ENCODE results near the gene MAP3K8.
A peak's percentile ranks its signal among the peaks of the same experiment; 100 is the strongest.

The MAP3K8 gene

GRCh38 chr10:30433730-30434272, at the start of gene MAP3K8:
Gene MAP3K8, plus strand, starts transcription at chr10:30434184. Its CDS starts 4,755 bp downstream, at chr10:30438939.
- DNase-seq = peak in 55 of 56 donors; percentile 18 to 87 (median 71)

- DNase-seq = peak in 4 of 56 donors; percentile 5 to 23 (median 11)
Measured at GRCh38 chr10:30384701-30385201, 49.2 kb upstream of the MAP3K8 start.

DNA sequence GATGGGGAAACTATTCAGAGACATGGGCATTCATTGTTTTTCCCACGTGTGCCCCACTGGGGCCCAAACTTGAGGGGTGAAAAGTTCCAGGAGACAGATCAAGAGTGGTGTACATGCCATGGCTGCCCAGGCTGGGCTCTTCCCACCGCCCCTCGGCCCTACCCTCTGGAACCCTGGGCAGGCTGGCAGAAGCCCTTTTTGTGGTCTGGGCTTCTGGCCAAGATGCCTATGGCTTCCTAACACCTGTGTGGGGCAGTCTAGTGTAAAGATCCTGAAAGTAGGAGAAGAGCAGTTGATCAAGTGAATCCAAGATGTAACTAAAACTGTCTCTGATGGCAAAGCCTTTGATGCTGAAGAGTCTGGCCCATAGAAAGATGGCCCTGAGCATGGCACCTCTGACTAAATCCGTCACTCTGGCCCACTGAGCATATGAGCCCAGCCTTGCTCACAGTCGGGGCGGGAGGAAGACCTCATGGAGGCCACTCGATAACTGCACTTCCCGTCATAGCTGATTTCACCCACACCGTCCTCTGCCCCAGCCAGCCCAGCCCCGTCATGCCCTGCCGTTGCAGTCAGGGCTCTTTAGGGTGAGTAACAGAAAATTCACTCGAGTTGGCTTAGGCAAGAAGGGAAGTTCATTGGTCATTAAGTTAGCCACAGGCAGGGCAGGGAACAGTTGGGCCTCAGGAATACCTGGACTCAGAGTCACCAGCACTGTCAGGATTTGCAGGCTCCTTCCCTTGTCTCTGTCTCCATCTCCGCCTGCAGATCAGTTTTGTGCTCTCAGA, 47.0 kb upstream of the MAP3K8 start:
- DNase-seq = no peak

GRCh38 chr10:30387646-30388243, 46.2 kb upstream of the MAP3K8 start:
- no peak for DNase-seq

DNA sequence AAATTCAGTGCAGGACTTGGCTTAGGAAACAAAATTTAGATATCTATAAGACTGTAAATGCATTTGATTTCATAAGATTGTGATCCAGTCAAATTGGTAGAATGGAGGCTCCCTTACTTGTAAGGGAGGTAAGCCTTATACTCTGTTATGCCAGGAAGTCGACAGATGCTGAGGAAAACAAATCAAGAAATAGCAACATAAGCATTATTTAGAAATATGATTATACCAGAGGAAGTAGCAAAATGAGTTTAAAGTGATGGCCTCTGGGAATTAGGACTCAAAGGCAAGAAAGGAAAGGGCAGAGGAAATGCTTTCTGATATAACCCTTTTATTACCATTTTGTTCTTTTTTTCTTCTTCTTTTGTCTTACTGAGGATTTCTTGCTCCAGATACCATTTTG, 44.4 kb upstream of the MAP3K8 start:
- no peak for DNase-seq

- no peak for DNase-seq
Measured at GRCh38 chr10:30390207-30390606, 43.8 kb upstream of the MAP3K8 start.

DNA sequence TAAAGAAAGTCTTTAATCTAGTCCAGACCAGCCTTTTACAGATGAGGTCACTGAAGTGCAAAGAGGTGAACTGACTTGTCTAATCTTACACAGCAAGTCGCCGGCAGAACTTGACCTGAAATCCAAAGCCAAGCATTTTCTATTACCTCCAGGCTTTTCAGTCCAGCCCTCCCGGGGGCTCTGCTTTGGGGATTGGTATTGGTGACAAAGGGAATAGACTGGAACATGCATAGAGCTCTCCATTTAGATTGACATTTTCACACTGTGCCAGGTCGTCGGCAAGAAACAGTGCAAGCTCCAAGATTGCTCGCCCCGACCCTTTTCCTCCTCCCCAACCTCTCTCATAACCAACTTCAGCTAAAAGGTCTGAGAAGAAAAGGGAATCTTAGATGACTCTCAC, 42.7 kb upstream of the MAP3K8 start:
- no peak for DNase-seq

DNA sequence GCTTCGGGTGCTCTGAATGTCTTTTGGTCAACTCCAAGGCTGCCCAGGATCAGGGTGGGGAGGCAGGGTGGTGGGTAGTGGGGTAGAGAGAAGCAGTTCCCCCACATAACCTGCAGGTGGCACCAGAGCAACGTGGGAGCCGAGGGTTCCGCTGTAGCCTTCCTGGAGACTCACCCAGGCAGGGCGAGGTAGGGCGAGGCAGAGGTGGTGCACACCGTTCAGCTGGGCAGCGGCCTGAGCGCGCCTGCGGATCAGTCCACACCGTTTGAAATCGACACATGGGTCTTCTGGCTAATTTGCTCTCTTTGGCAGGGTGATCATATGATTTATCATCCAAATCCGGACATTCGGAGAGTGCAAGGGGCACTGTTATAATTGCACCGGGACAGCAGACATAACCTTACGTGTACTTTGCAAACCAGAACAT, 41.4 kb upstream of the MAP3K8 start:
- DNase-seq = peak in 46 of 56 donors; percentile 3 to 67 (median 26)

GRCh38 chr10:30396293-30396692, 37.7 kb upstream of the MAP3K8 start:
- DNase-seq = no peak

- no peak for DNase-seq
Measured at GRCh38 chr10:30396698-30397097, 37.3 kb upstream of the MAP3K8 start.

DNA sequence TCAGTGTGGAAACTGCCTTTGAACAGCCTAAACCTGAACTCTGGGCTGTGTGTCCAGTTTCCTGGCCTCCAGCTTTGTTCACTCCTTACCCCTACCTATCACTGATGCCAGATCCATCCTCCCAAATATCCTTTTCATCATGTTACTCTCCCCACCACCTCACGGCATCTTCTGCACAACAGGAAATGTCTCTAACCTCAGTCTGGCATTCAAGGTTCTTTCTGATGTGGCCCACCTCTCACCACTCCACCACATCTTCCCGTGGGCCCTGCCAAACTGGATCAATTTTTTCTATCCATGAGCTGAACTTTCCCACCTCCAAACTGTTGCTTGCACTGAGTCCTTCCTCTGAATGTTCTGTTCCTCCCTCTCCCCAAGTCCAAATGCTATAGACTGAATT, 35.8 kb upstream of the MAP3K8 start:
- DNase-seq = no peak

GRCh38 chr10:30398788-30399187, 35.2 kb upstream of the MAP3K8 start:
- DNase-seq = no peak

GRCh38 chr10:30403494-30403893, 30.5 kb upstream of the MAP3K8 start:
- DNase-seq = no peak

- DNase-seq = no peak
Measured at GRCh38 chr10:30404540-30404939, 29.4 kb upstream of the MAP3K8 start.

DNA sequence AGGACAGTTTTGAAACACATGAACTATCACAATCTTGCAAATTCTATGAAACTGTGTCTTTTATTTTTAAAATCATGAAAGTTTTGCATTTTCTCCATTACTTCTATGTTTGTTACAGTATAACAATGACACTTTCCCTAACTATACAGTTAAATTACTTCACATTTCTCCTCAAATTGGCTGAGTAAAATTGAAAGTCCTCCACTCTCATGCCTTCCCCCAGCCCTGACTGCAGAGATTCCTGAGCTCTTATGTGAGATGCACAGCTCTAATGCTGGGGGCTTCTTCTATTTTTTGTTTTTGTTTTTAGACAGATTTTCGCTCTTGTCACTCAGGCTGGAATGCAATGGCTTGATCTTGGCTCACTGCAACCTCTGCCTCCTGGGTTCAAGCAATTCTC, 22.7 kb upstream of the MAP3K8 start:
- no peak for DNase-seq

DNA sequence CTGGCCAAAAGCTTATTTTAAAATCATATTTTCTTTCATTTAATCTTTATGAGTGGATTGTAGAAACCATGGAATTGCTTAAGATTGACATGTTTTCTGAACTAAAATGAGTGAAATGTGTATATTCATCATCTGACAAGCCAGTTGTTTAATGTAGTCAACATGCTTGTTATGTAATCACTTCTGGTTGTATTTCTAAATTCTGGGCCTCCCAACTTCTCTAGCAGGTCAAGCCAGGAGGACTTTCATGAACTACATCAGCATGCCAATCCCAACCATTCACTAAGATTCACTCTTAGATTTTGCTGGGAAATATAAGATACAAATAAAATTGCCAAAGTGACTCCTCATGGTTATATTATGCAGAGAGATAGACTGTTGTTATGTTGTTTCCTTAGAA, 21.1 kb upstream of the MAP3K8 start:
- no peak for DNase-seq

- DNase-seq = no peak
Measured at GRCh38 chr10:30413996-30414576, 19.9 kb upstream of the MAP3K8 start.

DNA sequence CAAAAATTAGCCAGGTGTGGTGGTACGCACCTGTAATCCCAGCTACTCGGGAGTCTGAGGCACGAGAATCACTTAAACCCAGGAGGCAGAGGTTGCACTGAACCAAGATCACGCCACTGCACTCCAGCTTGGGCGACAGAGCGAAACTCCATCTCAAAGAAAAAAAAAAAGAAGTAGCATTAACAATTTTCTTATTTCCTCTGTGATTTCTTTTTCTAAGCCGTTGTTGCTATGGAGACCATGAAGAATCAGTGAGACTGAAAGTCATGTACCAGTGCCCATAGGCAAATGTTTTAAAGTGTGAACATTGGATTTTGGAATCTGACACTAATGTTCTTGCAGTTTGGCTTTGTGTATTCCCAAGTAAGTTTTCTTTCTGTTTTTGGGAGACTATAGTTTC, 18.4 kb upstream of the MAP3K8 start:
- no peak for DNase-seq

GRCh38 chr10:30417301-30417700, 16.7 kb upstream of the MAP3K8 start:
- DNase-seq = no peak

GRCh38 chr10:30420266-30420665, 13.7 kb upstream of the MAP3K8 start:
- DNase-seq = no peak

DNA sequence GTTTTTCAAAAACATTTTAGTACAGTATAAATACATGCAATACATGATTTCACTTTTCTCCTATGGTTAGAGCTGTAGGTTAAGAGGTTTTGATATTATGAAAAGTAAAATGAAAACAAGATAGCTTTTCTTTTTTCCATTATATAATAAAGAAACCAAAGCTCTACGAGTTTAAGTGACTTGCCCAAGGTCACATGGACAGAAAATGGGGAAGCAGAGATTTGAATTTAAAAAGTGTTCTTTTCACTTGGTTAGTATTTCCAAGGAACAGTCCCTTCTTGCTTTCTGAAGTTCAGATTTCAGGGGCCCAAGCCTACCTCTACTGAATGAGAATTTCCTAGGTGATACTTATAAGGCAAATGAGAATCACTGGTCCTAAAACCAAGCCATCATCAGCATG, 13.2 kb upstream of the MAP3K8 start:
- DNase-seq = no peak

GRCh38 chr10:30422151-30422695, 11.8 kb upstream of the MAP3K8 start:
- DNase-seq = no peak

Measured in nucleus accumbens (tissue), 56 donors.